HG03060 (cell line): ENCODE data around the gene RBL2.

Experiments used
- ATAC-seq: cut with Tn5 transposase; IDR thresholded peaks from one replicate; pipeline ENCODE4 v1.9.1; 2021; ENCODE audit warnings: low read depth, moderate number of reproducible peaks; ENCODE audit not compliant: unreplicated experiment

The RBL2 gene

DNA sequence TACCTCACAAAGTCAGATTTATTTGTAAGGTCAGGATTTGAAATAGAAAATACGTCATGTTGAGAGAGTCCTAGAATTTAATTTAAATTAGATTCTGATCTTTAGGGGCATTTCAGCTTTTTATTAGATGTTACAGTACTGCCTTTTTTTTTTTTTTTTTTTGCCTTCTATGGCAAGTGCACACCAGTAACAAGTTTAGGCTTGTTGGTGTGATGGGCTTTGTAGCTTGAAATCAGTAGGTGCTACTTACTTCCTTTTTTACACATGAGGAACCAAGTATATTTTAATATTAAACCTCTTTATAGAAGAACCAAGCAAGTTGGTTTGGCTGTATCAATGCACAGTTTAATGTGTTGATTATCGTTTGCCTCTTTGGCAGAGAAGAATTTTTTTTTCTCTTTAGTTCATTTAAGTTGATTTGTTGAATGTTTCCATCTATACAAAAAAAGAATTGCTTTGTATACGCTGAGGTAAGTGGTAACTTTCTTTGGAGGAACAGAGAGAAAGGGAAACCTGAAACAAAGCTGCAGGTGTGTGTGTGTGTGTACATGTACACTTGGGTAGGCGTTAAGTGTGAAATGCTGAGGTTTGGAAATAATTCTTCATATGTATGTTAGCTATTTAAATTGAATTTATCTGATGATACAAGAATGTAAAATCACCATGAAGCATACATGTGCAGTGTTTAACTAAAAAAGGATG is 15.7 kb downstream of the RBL2 start:
- ATAC-seq, result no peak

DNA sequence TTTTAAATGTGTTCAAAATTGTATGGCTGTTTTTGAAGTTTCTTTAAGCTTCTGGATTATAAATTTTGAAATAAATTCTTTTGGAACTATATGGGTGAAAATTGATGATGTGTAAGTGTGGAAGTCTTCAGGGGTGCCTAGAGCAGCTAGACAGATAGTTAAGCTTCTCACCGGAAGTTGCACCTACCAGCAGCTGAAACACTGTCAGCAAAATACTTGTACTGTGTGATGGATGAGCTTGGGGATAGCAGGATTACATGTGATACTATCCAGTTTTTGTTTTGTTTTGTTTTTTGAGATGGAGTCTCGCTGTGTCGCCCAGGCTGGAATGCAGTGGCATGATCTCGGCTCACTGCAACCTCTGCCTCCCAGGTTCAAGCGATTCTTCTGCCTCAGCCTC is 19.7 kb downstream of the RBL2 start:
- ATAC-seq, result no peak

DNA sequence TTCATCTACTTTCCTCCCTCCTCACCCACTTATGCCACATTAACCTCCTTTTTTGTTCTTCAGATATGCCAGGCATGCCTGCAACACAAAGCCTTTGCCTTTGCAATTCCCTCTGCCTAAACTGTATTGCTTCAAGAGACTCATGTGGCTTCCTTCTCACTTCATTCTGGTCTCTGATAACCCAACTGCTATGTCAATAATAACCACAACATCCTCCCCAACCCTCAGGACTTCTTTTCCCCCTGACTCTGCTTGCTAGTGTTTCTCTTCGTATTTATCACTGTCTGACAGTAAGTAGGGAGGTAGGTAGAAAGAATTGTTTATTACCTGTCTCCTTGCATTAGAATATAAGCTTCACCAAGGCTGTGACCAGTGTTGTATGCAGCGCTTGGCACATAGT is 22.4 kb downstream of the RBL2 start:
- ATAC-seq, result no peak

DNA sequence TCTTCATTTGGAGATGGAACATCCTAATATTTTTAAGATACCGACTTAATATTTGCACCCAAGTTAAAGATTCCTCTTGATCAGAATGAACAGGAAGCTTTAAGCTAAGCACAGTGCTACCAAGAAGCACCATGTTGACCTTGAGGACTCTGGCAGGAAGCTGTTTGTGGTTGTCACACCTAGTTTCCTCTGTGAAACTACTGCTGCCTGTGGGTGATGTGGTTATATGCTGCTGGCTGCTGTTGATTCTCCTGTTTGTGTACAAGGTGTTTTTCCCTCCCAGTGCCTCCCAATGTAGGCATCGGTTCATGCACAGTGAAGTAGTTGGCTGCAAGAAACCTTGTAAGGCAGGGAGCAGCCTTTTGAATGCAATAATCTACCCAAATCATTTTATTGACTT is 23.4 kb downstream of the RBL2 start:
- ATAC-seq, result peak; percentile 100

DNA sequence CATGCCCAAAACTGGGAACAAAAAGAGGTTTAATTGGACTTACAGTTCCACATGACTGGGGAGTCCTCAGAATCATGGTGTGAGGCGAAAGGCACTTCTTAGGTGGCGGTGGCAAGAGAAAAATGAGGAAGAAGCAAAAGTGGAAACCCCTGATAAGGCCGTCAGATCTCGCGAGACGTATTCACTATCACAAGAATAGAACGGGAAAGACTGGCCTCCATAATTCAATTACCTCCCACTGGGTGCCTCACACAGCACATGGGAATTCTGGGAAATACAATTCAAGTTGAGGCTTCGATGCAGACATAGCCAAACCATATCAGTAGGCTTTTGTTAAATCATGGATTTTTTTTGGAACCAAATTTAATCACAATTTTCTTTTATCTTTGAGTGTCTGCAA is 24.4 kb downstream of the RBL2 start:
- no peak for ATAC-seq

DNA sequence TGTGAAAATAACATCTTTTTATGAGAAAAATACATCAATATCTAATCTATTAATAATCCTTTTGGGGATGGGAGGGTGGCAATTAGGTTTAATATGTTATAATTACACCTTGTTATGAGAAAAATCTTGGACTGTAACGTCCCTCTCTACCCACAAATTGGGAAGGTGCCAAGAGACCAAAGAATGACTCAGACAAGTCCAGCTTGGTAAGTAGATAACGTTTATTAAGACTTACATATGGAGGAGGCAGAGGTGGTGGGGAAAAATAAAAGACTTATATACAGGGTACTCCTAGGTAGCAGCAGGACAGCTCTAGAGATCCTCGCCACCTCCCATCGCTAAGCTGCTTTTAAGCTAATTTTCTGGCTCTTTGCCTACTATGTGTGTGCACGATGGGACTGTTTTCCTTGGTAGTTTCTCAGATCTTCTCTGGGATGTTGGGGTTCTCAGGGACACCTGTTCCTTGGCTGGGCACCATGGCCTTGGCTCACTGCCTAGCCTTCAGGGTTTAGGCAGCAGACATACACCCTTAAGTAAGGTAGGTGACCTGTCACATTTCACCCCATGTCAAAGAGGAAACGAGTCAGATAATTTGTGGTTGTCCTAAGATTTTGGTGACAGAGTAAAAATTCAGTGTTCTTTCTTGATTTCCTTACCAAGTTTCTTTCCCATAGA is 31.5 kb downstream of the RBL2 start:
- ATAC-seq, result no peak

DNA sequence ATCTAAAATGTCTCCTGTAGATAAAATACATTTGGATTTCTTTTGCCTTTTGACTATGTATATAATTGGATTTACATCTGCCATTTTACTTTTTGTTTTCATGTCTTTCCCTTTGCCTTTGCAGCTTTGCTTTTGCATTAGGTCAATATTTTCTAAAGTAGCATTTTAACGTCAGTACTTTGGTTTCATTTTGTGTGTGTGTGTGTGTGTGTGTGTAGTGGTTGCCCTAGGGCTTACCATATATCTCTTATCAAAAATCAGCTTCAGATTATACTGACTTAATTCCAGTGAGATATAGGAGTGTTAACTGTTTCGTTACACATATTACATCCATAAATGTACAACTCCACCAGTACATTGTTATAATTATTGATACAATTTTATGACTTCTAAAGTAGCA is 42.6 kb downstream of the RBL2 start:
- ATAC-seq, result no peak

DNA sequence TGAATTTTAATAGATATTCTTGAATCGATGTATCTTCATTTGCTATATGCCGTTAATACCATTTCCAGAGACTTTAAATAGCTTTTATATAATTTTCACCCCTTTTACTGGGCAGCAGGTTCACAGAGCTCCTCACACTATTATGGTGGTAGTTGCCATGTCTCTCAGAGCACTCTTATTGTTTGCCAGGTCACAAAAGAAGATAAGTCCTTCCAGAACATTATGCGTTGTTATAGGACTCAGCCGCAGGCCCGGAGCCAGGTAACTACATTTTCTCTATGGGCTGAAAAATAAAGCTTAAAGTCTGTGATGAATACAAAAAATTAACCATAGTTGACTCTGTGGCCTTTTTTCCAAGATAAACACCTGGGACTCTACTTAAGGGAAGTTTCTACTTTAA is 44.7 kb downstream of the RBL2 start:
- ATAC-seq, result no peak

DNA sequence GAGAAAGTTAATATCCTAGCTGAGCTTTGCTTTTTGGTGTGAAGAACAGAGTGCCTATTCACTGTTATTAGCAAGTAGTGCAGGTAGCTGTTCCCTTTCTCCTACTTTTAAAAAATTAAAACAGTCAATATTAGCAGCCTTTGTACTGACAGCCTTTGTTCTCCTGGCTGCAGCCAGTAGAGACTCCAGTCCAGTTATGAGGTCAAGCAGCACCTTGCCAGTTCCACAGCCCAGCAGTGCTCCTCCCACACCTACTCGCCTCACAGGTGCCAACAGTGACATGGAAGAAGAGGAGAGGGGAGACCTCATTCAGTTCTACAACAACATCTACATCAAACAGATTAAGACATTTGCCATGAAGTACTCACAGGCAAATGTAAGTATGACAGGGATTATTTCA is 46.1 kb downstream of the RBL2 start:
- no peak for ATAC-seq

DNA sequence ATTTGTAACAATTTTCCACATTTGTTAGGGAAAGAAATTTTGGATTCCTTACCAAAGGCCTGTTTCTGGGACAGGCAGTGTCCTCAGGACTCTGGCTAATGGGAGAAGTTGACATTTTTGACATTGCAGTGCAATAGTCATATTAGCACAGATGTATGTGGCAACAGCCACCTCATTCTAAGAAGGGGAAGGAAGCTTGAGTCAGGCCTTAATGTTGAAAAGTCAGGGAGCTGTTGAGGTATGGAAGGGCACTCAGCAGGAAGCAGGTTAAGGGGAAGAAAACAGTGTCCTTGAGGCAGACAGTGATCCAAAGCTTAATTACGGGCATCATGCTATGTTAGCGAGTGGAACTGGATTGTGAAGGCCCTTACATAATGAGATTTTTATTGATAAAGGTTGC is 47.9 kb downstream of the RBL2 start:
- ATAC-seq, result no peak

DNA sequence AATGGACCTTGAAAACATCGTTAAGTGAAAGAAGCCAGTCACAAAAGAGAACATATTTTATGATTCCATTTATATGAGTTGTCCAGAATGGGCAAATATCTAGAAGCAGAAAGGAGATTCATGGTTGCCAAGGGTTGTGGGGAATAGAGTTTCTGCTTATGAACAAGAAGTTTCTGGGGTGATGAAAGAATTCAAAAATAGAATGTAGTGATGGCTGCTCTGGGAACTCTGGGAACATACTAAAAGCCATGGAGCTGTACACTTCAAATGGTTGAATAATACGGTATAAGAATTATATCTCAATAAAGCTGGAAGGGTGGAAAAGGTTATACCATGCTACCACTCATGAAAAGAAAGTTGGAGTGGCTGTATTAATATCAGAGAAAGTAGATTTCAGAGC is 50.3 kb downstream of the RBL2 start:
- ATAC-seq, result no peak

DNA sequence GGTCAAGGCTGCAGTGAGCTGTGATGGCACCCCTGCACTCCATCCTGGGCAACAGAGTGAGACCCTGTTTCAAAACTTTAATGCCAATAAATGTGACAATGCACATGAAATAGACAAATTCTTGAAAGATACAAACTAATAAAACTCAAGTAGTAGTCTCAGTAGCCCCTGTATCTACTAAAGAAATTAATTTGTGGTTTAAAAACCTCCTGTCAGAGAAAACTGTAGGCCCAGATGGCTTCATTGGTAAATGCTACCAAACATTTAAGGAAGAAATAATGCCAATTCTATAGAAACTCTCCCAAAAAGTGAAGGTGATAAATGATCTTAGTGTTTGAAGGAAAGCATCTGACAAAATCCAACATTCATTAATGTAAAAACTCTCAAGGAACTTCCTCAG is 52.0 kb downstream of the RBL2 start:
- ATAC-seq, result no peak

DNA sequence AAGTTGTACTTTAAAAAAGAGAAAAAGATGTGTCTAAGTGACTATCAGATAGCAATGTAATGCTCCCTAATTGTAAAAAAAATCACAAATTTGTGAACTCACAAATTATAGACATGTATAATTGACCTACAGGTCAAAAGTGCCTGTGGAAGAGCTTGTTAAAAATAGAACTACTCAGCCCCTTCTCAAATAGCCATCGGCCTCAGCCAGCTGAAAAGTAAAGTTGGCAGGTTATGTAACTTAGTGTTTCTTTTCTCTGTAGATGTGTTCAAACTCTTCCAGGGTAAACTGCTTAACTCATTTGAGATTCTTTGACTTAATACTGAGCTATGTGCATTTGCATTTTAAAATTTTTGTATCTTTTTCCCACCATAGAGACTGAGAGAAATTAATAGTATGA is 55.5 kb downstream of the RBL2 start:
- ATAC-seq, result no peak

DNA sequence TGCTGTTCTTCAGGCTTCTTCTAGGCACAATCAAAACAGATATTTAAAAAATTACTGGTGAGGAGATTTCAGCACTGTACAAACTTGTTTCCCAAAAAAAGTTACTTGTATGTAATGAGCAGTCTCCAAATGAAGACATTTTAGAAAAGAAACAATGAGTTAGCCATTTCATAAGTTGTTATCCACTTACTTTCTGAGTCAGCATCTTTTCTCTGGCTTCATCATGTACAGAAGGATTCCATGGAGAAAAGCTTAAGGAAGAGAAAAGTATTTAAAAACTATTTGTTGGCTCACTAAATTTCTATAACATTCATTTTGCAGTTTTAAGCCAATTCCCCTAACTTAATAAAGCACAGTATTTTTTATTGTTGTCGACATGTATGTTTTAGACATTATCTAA is 58.2 kb downstream of the RBL2 start:
- ATAC-seq, result no peak

DNA sequence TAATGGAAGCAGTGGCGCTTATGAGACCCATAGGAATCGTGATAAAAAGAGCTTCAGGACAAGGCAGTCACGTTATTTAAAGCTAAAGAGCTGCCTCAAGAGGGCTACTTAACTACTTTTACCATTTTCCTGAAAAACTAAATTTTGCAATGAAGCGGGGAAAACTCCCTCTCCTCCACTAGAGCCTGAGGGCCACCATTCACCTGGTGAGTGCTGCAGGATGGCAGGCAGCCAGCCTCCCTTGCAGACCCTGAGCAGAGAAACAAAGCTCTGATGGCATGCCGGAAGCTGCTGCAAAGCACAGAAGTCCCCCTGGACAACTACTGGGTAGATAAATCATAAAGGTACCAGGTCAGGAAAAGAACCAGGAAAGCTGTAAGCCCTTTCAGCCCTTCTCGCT is 60.4 kb downstream of the RBL2 start:
- ATAC-seq, result no peak

DNA sequence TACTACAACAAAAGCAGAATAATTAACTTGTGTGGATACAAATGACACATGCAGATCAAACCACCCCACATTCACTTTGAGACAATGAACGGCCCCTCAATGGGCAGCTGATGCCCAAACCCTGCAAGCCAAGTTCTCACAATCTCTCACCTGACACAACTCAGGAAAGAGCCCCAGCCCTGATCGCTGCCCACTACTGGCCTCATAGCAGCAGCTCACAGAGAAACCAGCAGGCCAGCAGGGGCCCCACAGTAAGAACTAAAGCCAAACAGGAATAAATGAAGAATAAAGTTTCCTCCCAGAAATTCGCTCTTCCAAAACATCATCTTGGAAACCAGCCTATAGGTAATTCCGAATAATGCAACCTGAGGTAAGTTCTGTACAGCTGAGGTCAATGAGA is 61.1 kb downstream of the RBL2 start:
- ATAC-seq, result no peak

DNA sequence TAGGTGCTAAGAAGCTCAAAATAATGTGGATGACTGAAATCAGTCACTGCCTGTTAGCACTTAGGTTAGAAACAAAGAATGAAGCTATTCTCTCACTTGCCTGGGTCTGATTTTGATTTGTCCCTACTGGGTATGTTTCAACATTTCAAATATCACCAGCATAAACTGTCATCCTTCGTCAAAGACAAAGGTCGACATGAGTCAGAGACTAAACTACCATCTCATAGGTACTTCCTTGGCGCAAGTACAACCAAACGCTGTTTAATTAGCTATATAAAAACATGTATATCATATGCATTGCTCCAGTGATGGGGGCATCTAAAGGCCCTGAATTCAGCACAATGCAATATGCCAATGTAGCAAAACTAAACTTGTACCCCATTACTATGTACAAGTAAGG is 64.7 kb downstream of the RBL2 start:
- no peak for ATAC-seq

DNA sequence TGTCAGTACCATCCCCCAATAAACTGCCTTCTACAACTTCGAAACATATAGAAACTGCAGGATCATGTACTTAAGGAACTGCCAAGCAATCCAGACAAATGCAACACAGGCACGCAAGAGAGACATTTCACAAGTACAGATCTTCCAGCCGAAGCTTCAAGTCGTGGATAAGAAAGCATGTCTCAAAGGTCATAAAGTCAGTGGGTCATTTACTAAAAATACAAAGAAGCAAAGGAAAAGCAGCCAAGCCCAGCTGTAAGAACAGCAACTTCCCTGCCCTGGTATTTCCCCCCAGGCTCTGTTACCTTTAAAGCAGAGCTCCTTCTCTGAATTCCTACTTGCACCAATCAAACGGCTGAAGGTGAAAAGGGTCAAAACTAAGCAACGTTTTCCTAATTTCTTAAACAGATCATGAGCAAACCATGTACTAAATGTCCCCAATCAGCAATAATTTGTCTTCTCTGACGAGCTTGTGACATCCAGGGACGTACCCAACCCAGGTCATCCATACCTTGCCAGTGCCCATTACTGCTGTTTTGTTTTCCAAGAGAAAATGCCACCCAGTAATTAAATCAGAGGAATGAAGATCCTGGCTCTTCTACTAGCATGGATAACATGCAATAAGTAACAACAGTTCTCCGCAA is 67.1 kb downstream of the RBL2 start:
- ATAC-seq, result no peak

DNA sequence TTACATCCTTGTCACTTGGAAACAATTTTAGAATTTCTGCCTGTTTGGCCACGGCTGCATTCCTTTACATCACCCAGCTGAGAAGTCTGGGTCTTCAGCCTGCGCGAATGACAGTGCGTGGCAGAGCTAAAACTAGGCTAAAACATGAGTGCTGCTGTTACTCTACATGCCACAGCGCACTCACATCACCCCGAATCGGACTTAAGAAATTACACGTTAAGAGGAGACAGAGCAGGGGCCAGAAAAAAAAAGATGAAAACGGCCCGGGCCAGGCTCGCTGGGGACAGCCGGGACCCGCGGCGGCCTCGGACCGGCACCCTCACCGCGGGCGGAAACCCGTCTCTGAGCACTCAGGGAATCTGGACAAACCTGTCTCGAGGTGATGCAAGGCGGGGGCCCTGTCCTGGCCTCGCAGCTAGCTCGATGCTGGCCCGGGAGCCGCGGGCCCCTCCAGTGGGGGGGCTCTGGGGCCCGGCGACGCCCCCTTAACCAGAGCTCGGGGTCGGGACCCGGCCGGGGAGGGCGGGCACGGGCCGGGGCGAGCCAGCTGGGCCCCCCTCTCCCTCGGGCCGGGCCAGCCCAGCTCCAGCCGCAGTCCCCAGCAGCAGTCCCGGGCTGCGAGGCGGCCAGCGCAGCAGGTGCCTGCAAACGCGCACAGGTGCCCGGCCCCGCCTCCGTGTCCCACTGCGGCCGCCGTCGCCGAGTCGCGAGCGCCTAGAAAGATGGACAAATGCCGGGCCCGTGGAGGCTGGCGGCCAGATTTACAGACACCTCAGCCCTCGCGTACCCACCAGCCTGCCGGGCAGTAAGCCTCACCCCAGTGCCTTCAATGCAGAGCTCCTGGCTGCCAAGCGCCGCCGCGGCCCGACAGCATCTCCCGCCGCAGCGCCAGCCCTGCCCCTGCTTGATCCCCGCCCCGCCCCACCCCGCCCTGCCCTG is 68.3 kb downstream of the RBL2 start, which contains the start of gene AKTIP:
TSS of gene AKTIP (minus strand) at position 879 of the 939 bp plus-strand sequence. CDS start 2,950 bp downstream, outside the sequence.
- peak; percentile 4 for ATAC-seq

DNA sequence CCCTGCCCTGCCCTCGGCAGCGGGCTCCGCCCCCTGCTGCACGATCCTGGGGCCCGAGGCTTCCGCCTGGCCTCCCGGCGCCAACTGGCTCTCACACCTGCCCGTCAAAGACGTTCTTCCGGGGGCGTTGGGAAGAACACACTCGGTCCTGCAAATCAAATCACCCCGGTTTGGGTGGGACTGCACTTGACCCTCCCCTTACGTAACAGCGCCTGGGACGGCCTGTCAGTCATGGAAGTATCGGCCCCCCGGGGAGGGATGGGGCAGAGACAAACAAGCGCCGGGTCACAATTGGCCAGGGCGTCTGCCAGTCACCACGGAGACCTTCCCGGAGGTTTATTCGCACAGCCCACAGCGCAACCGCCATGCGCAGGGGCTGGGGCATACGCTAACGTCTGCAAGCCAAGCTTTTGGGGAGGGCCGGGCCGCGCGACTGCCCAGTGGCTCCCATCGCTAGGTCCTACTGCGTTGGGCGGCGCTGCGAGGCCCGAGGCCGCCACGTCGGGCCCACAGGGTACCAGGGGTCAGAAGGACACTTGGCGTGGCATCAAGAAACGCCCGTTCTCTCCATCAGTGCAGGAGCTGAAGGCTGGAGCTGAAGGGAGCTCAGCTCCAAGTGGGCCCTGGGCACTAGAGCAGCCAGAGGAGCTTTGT is 69.1 kb downstream of the RBL2 start:
- ATAC-seq, result peak; percentile 96
